ENCODE results near the gene CDC42SE1. TPM values are rescaled to one million over a fixed set of nuclear protein-coding genes. Genes with fewer than 3 reads are reported as not detected.
"Not testable (repeated sequence)": the region's sequence is repeated elsewhere in the genome, so short reads cannot be mapped to it uniquely, and the experiment has no call there.

Gene CDC42SE1, protein sequence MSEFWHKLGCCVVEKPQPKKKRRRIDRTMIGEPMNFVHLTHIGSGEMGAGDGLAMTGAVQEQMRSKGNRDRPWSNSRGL
- total RNA-seq (2014; rRNA removed; shearing (Covaris generic)): 35.2 and 35.7 TPM in 2 replicates

- DNase-seq (ENCODE audit: low spot score): peak; percentile 83
Measured at GRCh38 chr1:151059109-151060006, at the start of gene CDC42SE1. Gene CDC42SE1, minus strand, starts transcription at chr1:151059622. Its CDS starts 3,892 bp downstream, at chr1:151055730.

DNA sequence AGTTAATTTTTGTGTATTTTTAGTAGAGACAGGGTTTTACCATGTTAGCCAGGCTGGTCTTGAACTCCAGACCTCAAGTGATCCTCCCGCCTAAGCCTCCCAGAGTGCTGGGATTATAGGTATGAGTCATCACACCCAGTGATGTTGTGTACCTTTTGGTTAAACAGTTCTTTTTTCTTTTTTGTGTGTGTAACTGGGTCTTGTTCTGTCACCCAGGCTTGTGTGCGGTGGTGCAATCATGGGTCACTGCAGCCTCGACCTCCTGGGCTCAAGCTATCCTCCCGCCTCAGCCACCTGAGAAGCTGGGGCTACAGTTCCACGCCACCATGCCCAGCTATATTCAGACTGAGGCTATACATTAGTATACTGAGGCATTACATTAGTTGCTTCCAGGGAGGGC lies 48.9 kb upstream of the CDC42SE1 start:
- no peak for DNase-seq (ENCODE audit: low spot score)

- DNase-seq (ENCODE audit: low spot score): no peak
Measured at GRCh38 chr1:151106894-151107293, 47.5 kb upstream of the CDC42SE1 start.

- DNase-seq (ENCODE audit: low spot score): no peak
Measured at GRCh38 chr1:151104630-151105029, 45.2 kb upstream of the CDC42SE1 start.

- no peak for DNase-seq (ENCODE audit: low spot score)
Measured at GRCh38 chr1:151098126-151098525, 38.7 kb upstream of the CDC42SE1 start.

DNA sequence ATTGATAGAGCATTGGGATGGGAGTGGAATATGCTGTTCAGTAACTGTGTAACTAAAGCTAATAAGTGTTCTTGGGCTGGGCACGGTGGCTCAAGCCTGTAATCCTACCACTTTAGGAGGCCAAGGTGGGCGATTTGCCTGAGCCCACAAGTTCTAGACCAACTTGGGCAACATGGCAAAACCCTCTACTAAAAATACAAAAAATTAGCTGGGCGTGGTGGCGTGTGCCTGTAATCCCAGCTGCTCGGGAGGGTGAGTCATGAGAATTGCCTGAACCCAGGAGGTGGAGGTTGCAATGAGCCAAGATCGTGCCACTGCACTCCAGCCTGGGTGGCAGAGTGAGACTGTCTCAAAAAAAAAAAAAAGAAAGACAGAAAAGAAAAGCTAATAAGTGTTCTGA lies 38.0 kb upstream of the CDC42SE1 start:
- DNase-seq (ENCODE audit: low spot score): not testable (repeated sequence)

- DNase-seq (ENCODE audit: low spot score): no peak
Measured at GRCh38 chr1:151085953-151086559, 26.6 kb upstream of the CDC42SE1 start.

- no peak for DNase-seq (ENCODE audit: low spot score)
Measured at GRCh38 chr1:151072224-151072623, 12.8 kb upstream of the CDC42SE1 start.

DNA sequence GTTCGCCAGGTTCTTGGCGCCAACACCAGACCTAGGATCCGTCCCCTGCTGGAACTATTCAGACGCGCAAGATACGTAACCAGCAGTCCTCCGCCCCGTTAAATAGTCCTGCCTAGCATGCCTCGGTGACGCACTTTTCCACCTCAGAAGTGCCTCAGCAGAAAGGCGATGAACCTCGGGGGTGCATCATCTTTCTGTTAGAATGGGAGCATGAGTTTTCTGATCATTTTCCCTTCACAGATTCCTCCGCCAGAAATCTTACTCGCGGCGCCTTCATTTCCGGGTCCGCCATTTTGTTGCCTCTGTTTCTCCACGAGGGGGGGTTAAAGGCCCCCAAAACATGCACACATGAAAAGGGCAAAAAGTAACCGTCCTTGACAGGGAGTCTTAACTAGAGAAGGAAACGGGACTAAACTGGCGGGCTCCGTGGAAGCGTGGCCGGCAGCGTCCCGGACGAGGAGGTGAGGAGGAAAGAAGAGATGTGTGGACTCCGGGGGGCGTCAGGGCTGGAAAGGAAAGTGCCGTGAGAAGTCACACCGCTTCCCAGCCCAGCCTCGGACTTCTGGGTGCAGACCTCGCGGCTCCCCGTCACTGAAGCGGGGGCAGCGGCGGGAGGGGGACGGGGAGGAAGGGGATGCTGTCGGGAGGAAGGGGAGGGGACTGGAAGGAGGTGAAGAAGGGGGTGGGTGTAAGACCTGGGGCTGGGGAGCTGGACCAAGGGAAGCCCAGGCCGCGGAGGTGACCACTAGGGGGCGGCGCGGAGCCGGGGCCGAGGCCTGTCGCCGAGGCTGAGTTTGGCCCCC lies 11.3 kb upstream of the CDC42SE1 start, which contains the start of gene GABPB2:
GABPB2 (plus strand) TSS at position 288 of the 803 bp plus-strand sequence. CDS start 17,429 bp downstream, outside the sequence.
- peak; percentile 91 for DNase-seq (ENCODE audit: low spot score)

GRCh38 chr1:151069103-151069486 lies 9.7 kb upstream of the CDC42SE1 start:
- DNase-seq (ENCODE audit: low spot score): no peak

- no peak for DNase-seq (ENCODE audit: low spot score)
Measured at GRCh38 chr1:151067185-151067584, 7.8 kb upstream of the CDC42SE1 start.

- no peak for DNase-seq (ENCODE audit: low spot score)
Measured at GRCh38 chr1:151065089-151065645, 5.7 kb upstream of the CDC42SE1 start.

- DNase-seq (ENCODE audit: low spot score): no peak
Measured at GRCh38 chr1:151062741-151063371, 3.4 kb upstream of the CDC42SE1 start.

- DNase-seq (ENCODE audit: low spot score): no peak
Measured at GRCh38 chr1:151061704-151062103, 2.3 kb upstream of the CDC42SE1 start.

DNA sequence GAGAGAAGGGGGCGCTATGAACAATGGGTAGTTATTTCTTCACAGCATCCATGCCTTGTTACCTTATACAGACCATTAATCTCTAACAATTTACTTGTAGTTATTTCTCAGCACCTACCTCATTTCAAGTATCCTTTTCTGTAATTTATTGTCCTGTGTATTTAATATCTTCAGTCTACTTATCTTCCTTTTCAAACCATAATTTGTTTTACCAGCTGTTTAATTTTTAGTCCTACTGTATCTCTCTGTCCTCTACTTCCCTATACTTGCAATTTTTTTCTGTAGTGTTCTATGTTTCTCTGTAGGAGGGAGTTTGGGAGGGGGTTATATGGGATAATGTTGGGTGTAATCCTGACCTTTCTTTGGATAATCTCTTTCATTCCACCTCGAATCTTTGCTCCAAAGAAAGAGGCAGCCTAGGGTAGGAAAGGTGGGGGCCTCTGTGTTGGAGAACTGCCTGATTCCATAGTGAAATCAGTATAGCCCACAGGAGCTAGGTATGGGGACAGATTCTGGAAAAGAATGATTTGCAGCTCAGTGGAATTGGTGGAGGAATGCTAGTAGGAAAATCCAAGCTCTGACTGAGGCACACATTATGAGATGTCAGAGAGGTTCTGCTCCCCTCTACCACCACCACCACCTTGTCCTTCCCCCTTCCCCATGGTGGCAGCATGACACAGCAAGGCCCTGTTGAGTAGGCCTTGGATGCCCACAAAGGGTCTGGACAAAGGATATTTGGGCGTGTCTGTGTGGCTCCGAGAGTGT lies 1.4 kb upstream of the CDC42SE1 start:
- no peak for DNase-seq (ENCODE audit: low spot score)

GRCh38 chr1:151060007-151060656 lies 710 bp upstream of the CDC42SE1 start, which contains the start of gene MLLT11:
Gene MLLT11, plus strand, starts transcription at chr1:151060397. Its CDS starts 6,828 bp downstream, at chr1:151067225.
- DNase-seq (ENCODE audit: low spot score): peak; percentile 51

DNA sequence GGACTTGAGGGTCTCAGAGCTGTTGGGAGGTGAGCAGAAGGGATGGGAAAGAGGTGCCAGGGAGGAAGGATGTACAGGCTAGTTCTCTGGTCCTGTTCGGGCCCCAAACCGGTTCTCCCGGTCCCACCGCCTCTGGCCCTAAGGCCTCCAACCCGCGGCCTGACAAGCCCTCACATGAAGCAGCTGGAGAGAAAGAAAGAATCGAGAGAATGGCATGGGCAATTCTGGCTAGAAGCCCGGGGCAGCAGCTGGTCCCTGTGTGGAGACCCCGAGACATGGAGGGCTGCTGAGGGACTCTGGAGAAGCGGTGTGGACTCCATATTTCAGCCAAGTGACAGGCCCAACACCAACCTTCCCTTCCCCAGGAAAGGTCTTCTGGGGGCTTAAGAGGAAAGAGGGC lies 730 bp downstream of the CDC42SE1 start:
- DNase-seq (ENCODE audit: low spot score): peak; percentile 94

DNA sequence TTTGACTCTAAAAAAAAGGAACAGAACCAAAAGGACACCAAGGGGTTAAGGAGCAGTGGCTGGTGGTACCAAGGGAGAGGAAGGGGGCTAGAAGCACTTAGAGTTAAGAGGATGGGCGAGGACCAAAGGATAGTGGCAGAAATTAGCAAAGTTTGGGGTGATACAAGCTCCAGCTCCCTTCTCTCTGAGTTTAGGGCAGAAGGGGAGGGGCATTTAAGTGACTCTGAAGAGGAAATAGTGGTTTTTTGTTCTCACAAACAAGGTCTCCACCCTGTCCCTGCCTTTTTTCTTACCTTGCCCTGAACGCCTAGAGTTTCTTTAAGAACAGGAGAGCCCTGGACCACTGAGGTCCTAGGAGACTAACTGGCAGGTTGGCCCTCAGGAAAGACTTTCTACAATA lies 3.3 kb downstream of the CDC42SE1 start:
- no peak for DNase-seq (ENCODE audit: low spot score)

DNA sequence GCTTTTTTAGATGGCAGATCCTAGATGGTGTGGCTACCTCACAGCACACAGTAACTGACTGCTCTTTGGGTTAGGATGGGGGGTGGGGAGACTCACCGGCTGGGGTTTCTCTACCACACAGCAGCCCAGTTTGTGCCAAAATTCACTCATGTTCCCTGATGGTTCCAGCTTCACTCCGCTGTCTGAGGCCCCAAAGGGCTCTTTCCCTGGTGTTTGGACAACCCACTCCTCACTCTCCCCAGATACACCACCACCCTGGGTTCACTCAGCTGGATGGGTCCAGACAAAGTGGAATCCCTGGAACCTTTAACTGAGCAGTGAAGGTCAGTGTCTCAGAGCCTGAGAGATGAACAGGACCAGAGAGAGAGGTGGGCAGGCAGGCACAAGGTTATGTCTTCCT lies 3.8 kb downstream of the CDC42SE1 start:
- no peak for DNase-seq (ENCODE audit: low spot score)

All from HT-29 (cell line).